H9 (cell line): ENCODE results near the gene ADIPOR1. TPM values are rescaled to one million over a fixed set of nuclear protein-coding genes. Genes with fewer than 3 reads are reported as not detected.

Source experiments
- DNase-seq: peaks from one replicate; pipeline ENCODE4 v3.0.0-alpha.2; 2017
- H2AFZ ChIP-seq: one replicate; pipeline ENCODE4 v1.6.1; 2013; ENCODE audit warnings: mild to moderate bottlenecking, low read length, control low read depth, moderate library complexity
- H2AK5ac ChIP-seq: 2 replicates; pipeline ENCODE4 v1.6.1; 2013; ENCODE audit warnings: low read length, control low read depth, mixed read lengths; ENCODE audit not compliant: insufficient read length
- H2BK120ac ChIP-seq: one replicate; pipeline ENCODE4 v1.6.1; 2013; ENCODE audit warnings: low read depth, mild to moderate bottlenecking, low read length, control low read depth, inconsistent platforms; ENCODE audit not compliant: poor library complexity, severe bottlenecking
- H2BK12ac ChIP-seq: 2 replicates; pipeline ENCODE4 v1.6.1; 2013; ENCODE audit warnings: low read length, control low read depth, mixed read lengths, low read depth; ENCODE audit not compliant: insufficient read length
- H2BK15ac ChIP-seq: 2 replicates; pipeline ENCODE4 v1.6.1; 2013; ENCODE audit warnings: low read depth, low read length, control low read depth
- H2BK20ac ChIP-seq: one replicate; pipeline ENCODE4 v1.6.1; 2013; ENCODE audit warnings: low read depth, mild to moderate bottlenecking, low read length, control low read depth, inconsistent platforms; ENCODE audit not compliant: poor library complexity, severe bottlenecking
- H2BK5ac ChIP-seq: 2 replicates; pipeline ENCODE4 v1.6.1; 2013; ENCODE audit warnings: low read length, control low read depth, mixed read lengths; ENCODE audit not compliant: insufficient read length
- H3K14ac ChIP-seq: 2 replicates; pipeline ENCODE4 v1.6.1; 2013; ENCODE audit warnings: low read length, control low read depth; ENCODE audit not compliant: insufficient read depth
- H3K18ac ChIP-seq: 2 replicates; pipeline ENCODE4 v1.6.1; 2013; ENCODE audit warnings: low read depth, mild to moderate bottlenecking, mixed read lengths, low read length, control low read depth; ENCODE audit not compliant: insufficient read length
- H3K23ac ChIP-seq: 2 replicates; pipeline ENCODE4 v1.6.1; 2013; ENCODE audit warnings: low read length, control low read depth, mixed read lengths, low read depth; ENCODE audit not compliant: insufficient read length
- H3K23me2 ChIP-seq: 2 replicates; pipeline ENCODE4 v1.6.1; 2013; ENCODE audit warnings: low read depth, mild to moderate bottlenecking, mixed read lengths, low read length, control low read depth; ENCODE audit not compliant: insufficient read length, poor library complexity, severe bottlenecking
- H3K27ac ChIP-seq: 2 replicates; pipeline ENCODE4 v1.5.1; 2013; ENCODE audit warnings: low read length, control low read depth, mixed read lengths, low read depth; ENCODE audit not compliant: insufficient read length
- H3K27me3 ChIP-seq: 2 replicates; pipeline ENCODE4 v1.6.1; 2013; ENCODE audit warnings: low read length, control low read depth, inconsistent platforms; ENCODE audit not compliant: insufficient read depth
- H3K4ac ChIP-seq: 2 replicates; pipeline ENCODE4 v1.6.1; 2013; ENCODE audit warnings: low read depth, mild to moderate bottlenecking, control low read depth, inconsistent platforms, low read length, moderate library complexity
- H3K4me1 ChIP-seq: 2 replicates; pipeline ENCODE4 v1.6.1; 2013; ENCODE audit warnings: low read length, control low read depth, inconsistent platforms; ENCODE audit not compliant: insufficient read depth
- H3K4me2 ChIP-seq: 2 replicates; pipeline ENCODE4 v1.6.1; 2013; ENCODE audit warnings: low read length, control low read depth, mixed read lengths; ENCODE audit not compliant: insufficient read length, insufficient read depth
- H3K56ac ChIP-seq: 2 replicates; pipeline ENCODE4 v1.6.1; 2013; ENCODE audit warnings: low read depth, mild to moderate bottlenecking, mixed read lengths, low read length, control low read depth; ENCODE audit not compliant: insufficient read length
- H3K79me1 ChIP-seq: 2 replicates; pipeline ENCODE4 v1.6.1; 2013; ENCODE audit warnings: low read depth, mild to moderate bottlenecking, moderate library complexity, low read length, control low read depth, inconsistent platforms; ENCODE audit not compliant: insufficient read depth, poor library complexity, severe bottlenecking
- H3K79me2 ChIP-seq: 2 replicates; pipeline ENCODE4 v1.6.1; 2013; ENCODE audit warnings: low read length, control low read depth, inconsistent platforms; ENCODE audit not compliant: insufficient read depth
- H3K9ac ChIP-seq: 2 replicates; pipeline ENCODE4 v1.6.1; 2013; ENCODE audit warnings: low read length, control low read depth, mixed read lengths; ENCODE audit not compliant: insufficient read length; ENCODE audit errors: extremely low read depth
- H3K9me3 ChIP-seq: one replicate; pipeline ENCODE4 v1.6.1; 2013; ENCODE audit warnings: low read depth, low read length, inconsistent platforms; ENCODE audit not compliant: control insufficient read depth
- H3T11ph ChIP-seq: one replicate; pipeline ENCODE4 v1.6.1; 2013; ENCODE audit warnings: mild to moderate bottlenecking, low read length, control low read depth, inconsistent platforms
- H4K20me1 ChIP-seq: one replicate; pipeline ENCODE4 v1.6.1; 2013; ENCODE audit not compliant: control insufficient read depth, insufficient read length, insufficient read depth
- H4K5ac ChIP-seq: 2 replicates; pipeline ENCODE4 v1.6.1; 2013; ENCODE audit warnings: low read depth, mild to moderate bottlenecking, mixed read lengths, low read length, control low read depth; ENCODE audit not compliant: insufficient read length
- H4K8ac ChIP-seq: replicated peaks from 2 replicates; pipeline ENCODE4 v1.6.1; 2013; ENCODE audit warnings: low read length, control low read depth, mixed read lengths, low read depth; ENCODE audit not compliant: insufficient read length
- H4K91ac ChIP-seq: 2 replicates; pipeline ENCODE4 v1.6.1; 2013; ENCODE audit warnings: low read depth, mild to moderate bottlenecking, moderate library complexity, mixed read lengths, low read length, control low read depth; ENCODE audit not compliant: insufficient read length
- H3K27ac Mint-ChIP-seq, 3 experiments: 2 replicates in 2 of 3; 3 replicates in 1 of 3; pipeline ENCODE4 v1.8.0; 2020 to 2021; ENCODE audit warnings: mixed read lengths in 3 of 3, mild to moderate bottlenecking in 1 of 3, moderate library complexity in 1 of 3
- H3K27me3 Mint-ChIP-seq: 2 replicates; pipeline ENCODE4 v1.8.0; 2021; ENCODE audit warnings: low read depth, mild to moderate bottlenecking, moderate library complexity, mixed read lengths
- H3K36me3 Mint-ChIP-seq, 3 experiments: 2 replicates in 2 of 3; 3 replicates in 1 of 3; pipeline ENCODE4 v1.8.0; 2020 to 2021; ENCODE audit warnings: low read depth in 3 of 3, mixed read lengths in 3 of 3; ENCODE audit not compliant: insufficient read depth in 1 of 3
- H3K4me1 Mint-ChIP-seq, 2 experiments: 2 replicates each; pipeline ENCODE4 v1.8.0; 2020; ENCODE audit warnings: mixed read lengths in 2 of 2
- H3K4me3 Mint-ChIP-seq, 2 experiments: 2 replicates in 1 of 2; 3 replicates in 1 of 2; pipeline ENCODE4 v1.8.0; 2020 to 2021; ENCODE audit warnings: mild to moderate bottlenecking in 2 of 2, mixed read lengths in 2 of 2, moderate library complexity in 1 of 2
- H3K9me3 Mint-ChIP-seq, 2 experiments: 2 replicates in 1 of 2; 3 replicates in 1 of 2; pipeline ENCODE4 v1.8.0; 2020; ENCODE audit warnings: mild to moderate bottlenecking in 2 of 2, mixed read lengths in 2 of 2, moderate library complexity in 1 of 2
- WGBS: extraction: QIAGEN DNeasy Blood & Tissue Kit; methylation state at CpG from one replicate; pipeline ENCODE4 v1.1.7; 2013; ENCODE audit warnings: missing lambda C conversion rate, low lambda C conversion rate, mixed read lengths; ENCODE audit not compliant: insufficient read length; ENCODE audit errors: extremely low coverage; 5-methylcytosine and 5-hydroxymethylcytosine counted together
- total RNA-seq: library from RNA; stranded (reverse); gene quantifications from 2 replicates; pipeline ENCODE4 v1.2.1, GENCODE V29; 2021
- TF ChIP-seq, protein P1 (sequence below): fragments of 200-600 bp; sonication (generic); conservative IDR thresholded peaks from 3 replicates; pipeline ENCODE4 v1.8.0; 2021; ENCODE audit warnings: antibody characterized with exemption, mild to moderate bottlenecking

Gene ADIPOR1
- total RNA-seq, 1 experiment from 2014 or later: 65.0 TPM

DNA sequence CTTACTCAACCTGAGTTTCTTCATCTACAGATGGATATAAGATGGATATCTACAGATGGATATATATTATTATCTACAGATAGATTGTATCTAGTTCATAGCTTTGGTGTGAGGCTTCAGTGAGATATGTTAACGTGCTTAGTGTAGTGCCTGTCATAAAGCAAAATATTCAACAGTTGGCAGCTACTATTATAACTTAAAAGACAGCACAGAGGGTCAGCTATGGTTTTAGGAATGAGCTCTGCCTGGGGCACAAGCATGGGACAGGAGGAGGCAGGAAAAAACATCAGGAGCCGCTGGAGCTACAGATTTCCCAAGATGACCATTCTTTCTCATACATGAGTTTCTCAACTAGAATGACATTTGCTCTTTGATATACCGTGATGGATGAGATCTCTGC lies 10.2 kb upstream of the ADIPOR1 start:
- H4K20me1 ChIP-seq: no peaks in the 10 kb centered on the region
- no peak overlapping the region for H2BK20ac ChIP-seq
- H3K14ac ChIP-seq: no peak overlapping the region
- no peak overlapping the region for H3K23ac ChIP-seq
- H3K23me2 ChIP-seq: peaks cover 6% of the 10 kb centered on the region
- H2AFZ ChIP-seq: no peak overlapping the region
- no CpG with 5 or more reads among the region's 3 CpGs for WGBS
- H3K4me1 ChIP-seq: no peaks in the 10 kb centered on the region
- no peak overlapping the region for H3K56ac ChIP-seq
- no peak overlapping the region for H2BK120ac ChIP-seq
- peak overlapping the region; percentile 75 for H3K4me2 ChIP-seq
- H4K91ac ChIP-seq: no peak overlapping the region
- H4K8ac ChIP-seq: no peak overlapping the region
- no peak overlapping the region for H2BK15ac ChIP-seq
- no peak overlapping the region for H2AK5ac ChIP-seq
- peaks cover 16 to 19% of the 10 kb centered on the region in 2 experiments for H3K4me1 Mint-ChIP-seq
- H3K18ac ChIP-seq: no peak overlapping the region
- no peak overlapping the region for H2BK5ac ChIP-seq
- H3K4me3 Mint-ChIP-seq: peak overlapping the region in 1 of 2 experiments; percentile 91; a peak in 2 of 5 replicates
- H3K79me1 ChIP-seq: no peaks in the 10 kb centered on the region
- TF ChIP-seq, protein P1, sequence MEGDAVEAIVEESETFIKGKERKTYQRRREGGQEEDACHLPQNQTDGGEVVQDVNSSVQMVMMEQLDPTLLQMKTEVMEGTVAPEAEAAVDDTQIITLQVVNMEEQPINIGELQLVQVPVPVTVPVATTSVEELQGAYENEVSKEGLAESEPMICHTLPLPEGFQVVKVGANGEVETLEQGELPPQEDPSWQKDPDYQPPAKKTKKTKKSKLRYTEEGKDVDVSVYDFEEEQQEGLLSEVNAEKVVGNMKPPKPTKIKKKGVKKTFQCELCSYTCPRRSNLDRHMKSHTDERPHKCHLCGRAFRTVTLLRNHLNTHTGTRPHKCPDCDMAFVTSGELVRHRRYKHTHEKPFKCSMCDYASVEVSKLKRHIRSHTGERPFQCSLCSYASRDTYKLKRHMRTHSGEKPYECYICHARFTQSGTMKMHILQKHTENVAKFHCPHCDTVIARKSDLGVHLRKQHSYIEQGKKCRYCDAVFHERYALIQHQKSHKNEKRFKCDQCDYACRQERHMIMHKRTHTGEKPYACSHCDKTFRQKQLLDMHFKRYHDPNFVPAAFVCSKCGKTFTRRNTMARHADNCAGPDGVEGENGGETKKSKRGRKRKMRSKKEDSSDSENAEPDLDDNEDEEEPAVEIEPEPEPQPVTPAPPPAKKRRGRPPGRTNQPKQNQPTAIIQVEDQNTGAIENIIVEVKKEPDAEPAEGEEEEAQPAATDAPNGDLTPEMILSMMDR: no peak
- H3K4ac ChIP-seq: no peak overlapping the region
- H3K9me3 ChIP-seq: no peaks in the 10 kb centered on the region
- no peak for DNase-seq
- H3K9me3 Mint-ChIP-seq: no peaks in the 10 kb centered on the region; a peak in 1 of 5 replicates
- H3K27me3 ChIP-seq: no peaks in the 10 kb centered on the region
- H4K5ac ChIP-seq: no peak overlapping the region
- H3T11ph ChIP-seq: no peak overlapping the region
- H2BK12ac ChIP-seq: no peak overlapping the region
- H3K79me2 ChIP-seq: no peaks in the 10 kb centered on the region
- no peak overlapping the region for H3K9ac ChIP-seq
- H3K27ac ChIP-seq: no peak overlapping the region
- H3K36me3 Mint-ChIP-seq: peaks cover 0 to 5% (median 0%) of the 10 kb centered on the region in 3 experiments; a peak in 3 of 7 replicates
- peaks cover 20% of the 10 kb centered on the region for H3K27me3 Mint-ChIP-seq
- H3K27ac Mint-ChIP-seq: no peak overlapping the region
